Anterior cingulate cortex (tissue), 58 donors: Measurements from ENCODE around the gene NKRF.
A peak's percentile ranks its signal among the peaks of the same experiment; 100 is the strongest.

ENCODE experiments used
- DNase-seq, 58 donors: peaks; one replicate each; lab custom pipeline; 2025; lab: John Stamatoyannopoulos, UW

NKRF gene

DNA sequence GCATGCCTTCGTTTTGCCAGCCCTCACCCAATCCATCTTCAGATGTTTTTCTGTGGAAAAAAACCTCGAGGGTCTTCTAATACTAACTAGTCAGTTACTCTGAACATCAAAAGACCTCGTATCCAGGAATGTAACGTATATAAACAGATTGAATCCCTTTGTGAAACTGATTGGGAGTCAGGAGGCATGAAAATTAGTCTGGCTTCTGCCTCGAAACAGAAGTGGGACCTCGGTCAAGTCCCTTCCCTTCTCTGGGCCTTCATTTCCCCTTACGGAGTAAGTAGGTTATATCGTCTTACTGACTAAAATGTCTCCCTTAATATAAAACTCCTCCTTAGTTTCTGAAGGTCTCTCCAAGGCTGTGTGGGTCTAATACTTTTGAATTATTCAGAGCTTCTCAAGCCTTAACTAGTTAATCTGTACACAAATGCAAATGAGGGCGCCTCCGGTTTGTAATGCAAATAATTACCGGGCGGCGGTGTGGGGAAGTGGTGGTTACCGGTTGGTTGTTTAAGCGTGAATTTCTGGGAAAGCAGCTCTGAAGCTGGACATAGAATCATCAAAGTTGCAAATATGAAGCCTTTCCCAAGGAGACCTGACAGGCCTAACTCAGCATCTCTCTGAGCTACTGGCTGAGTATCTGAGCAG, 11.4 kb upstream of the NKRF start:
- DNase-seq, result no peak

DNA sequence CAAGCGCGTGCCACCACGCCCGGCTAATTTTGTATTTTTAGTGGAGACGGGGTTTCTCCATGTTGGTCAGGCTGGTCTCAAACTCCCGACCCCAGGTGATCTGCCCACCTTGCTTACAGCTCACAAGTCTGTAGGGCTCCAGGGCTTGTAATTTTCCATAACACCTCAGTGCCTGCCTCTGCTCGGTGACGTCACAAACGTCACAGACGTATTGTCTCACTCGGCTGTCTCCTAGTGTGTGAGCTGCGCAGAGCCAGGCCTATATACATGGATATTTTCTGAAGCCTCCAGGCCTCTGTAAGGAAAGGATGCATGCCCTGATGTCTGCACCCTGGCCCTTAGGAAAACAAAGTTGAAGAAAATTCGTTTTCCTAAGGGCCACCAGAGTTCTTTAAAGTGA, 8.6 kb upstream of the NKRF start:
- DNase-seq, result no peak

- DNase-seq, result no peak
These were observed 780 bp upstream of the NKRF start for GRCh38 chrX:119607018-119607389.

DNA sequence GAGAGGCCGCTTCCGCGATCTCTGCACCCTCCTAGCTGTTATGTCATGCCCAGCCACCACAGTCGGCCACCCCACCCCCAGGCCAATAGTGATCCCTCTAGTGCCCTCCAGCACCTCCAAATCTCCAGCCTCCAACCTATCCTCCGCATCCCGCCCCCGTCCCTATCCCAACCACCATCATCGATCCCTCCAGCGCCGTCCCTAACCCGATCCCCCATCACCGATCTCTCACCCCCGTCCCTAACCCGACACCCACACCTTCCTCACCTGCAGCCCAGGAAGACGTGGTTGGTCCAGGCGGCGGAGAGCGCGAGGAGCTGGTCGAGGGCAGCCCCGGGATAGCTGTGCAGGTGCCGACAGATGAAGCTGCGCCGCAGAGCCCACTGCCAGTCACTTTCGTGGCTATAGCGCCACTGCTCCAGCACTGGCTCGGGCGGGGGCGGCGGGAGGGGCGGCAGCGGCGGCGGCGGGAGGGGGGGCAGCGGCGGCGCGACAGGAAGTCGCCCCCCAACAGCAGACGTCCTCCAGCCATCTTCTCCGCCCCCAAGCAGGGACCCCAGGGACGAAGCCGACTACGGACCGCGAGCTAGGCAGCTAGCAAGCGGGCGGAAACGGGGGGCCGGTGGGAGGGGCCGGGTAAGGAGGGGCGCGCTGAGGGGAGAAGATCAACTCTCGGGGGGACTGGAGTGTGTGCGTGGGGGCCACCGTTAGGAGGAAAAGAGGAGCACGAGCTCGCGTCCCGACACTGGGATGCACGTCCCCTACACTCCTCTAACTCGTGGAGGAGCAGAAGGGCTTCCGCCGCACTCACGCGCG, 552 bp downstream of the NKRF start:
- DNase-seq, result peak in 51 of 58 donors; percentile 1 to 60 (median 21)

- DNase-seq, result peak in 3 of 58 donors; percentile 3 to 24 (median 6)
These were observed 1.3 kb downstream of the NKRF start for GRCh38 chrX:119604766-119605463.

GRCh38 chrX:119602701-119603255, 3.4 kb downstream of the NKRF start:
- DNase-seq, result no peak

DNA sequence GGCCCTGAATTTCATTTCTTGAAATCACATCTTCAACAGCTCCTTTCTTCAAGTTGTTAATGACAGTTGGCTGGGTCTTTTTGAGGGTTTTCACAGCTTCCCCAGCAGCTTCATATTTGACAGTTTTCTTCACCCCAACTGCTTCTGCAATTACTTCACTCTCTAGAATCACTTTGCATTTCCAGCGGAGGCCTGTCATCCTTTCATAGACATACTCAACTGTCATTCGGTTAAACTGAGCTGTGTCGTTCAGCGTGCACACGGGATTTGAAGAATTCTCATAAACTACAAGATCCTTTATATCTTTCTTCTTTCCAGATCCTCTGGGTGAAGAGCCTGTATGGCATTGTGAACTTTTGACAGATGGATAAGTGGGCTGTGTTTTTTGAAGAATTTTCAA, 16.4 kb downstream of the NKRF start:
- no peak for DNase-seq

DNA sequence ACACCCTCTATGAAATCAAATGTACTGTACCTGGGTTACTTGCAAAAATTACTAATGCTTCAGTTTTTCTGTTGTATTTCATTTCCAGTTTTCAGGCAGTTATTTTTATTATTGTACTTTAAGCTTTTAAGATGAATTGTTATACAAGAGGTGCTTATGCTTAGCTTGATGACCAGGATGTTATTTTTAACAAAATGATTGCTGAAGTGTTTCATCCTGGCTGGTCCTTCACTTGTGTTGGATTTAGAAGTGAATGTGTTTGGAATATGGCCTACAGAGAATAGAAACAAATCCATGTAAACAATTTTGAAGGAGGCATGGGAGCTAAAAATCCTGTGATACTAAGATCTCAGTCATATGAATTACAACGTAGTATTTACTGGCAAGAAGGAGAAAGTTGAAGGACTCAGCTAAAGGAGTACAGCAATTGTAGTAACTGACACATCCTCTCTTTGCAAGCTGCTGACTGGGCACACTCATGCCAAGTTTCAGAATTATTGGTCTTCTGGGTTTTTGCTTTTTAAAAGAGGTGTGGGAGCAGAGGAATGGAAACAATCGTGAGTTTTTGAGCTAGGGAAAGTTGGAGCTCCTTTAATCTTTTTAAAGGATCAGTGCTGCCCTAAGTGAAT, 22.7 kb downstream of the NKRF start:
- DNase-seq, result no peak

GRCh38 chrX:119579414-119579813, 26.8 kb downstream of the NKRF start:
- DNase-seq, result no peak

- peak; percentile 4 to 83 (median 67) for DNase-seq
These were observed 31.6 kb downstream of the NKRF start, which contains the start of gene UBE2A for GRCh38 chrX:119574394-119575266. Gene UBE2A (plus strand): TSS chrX:119574563. CDS start chrX:119574712, 149 bp downstream.

DNA sequence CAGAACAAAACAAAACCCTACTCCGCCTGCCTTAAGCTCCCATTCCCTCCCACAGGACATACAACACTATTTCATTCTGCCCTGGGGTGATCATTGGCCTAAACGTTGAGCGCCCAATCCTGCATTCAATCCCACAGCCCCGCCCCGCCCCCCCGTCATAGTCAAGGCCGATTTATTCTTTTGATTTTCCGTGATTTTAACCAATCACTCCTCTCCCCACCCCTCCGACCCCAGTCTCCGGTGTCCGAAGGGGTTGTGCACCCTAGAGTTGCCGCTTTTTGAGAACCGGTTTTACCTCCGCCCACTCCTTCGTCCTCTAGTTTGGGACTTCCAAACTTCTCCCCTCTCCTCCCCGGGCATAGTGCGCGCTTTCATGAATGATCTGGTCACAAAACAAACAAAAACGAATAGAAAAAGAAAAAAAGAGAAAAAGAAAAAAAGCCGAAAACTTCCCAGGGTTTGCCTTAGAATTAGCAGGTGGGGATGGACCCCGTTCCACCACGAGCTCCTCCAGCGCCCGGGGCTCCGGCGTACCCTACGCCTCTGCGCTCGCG, 32.3 kb downstream of the NKRF start:
- peak in 29 of 58 donors; percentile 0 to 50 (median 11) for DNase-seq

DNA sequence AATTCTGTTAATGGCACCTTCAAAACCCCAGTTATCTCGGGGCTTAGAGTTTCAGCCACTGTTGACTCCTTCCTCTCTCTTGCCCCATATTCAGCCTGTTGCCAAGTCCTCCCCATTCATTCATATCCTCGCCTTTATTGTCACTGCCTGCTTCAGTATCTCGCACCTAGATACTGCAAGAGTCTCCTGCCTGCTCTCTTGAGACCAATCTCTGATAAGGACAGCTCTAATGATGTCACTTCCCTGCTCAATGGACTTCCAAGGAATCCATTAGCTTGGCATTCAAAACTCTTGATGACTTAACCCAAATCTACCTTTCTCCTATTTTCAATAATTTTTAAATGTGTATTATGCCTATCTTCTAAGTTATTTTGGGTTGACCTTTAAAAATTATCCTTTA, 33.0 kb downstream of the NKRF start:
- DNase-seq, result no peak

DNA sequence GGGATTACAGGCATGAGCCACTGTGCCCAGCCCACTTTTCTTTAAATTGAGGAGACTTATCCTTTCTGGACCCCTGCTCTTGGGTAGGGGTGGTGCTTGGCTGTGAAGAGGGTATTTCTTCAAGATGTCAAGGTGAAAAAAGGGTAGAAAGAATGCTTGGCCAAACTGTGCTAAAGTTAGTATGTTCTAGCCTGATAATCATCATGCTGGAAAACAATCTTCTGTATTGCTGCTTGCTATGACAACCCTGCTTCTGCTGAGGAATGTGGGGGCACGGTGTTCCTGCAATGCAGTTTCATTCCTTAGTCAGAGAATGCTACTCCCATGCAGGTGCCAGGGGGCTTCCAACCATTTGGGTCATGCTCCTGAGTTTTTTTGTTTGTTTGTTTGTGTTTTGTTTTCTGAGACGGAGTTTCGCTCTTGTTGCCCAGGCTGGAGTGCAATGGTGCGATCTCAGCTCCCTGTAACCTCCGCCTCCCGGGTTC, 35.8 kb downstream of the NKRF start:
- DNase-seq, result peak in 5 of 58 donors; percentile 0 to 1 (median 0)

- DNase-seq, result peak; percentile 1 to 82 (median 63)
These were observed 41.0 kb downstream of the NKRF start, which contains the start of gene STEEP1 for GRCh38 chrX:119565107-119565663. Gene STEEP1 (minus strand): TSS chrX:119565409. CDS start chrX:119565355, 54 bp downstream.

DNA sequence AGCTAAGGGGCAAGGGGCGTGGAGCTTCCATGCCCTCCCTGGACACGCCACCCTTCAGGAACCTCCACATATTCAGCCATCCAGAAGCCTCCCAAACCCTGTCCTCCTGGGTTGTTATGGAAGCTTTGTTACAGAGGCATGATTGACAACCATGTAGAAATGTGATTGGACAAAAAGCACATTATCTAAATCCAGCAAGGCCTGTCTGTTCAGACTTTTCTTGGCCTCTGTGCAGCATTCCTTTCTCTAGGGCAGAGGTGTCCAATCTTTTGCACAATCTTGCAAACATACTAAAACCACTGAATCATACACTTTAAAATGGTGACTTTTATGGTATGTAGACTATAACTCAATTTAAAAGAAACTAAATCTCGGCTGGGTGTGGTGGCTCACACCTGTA, 53.7 kb downstream of the NKRF start:
- no peak for DNase-seq

- no peak for DNase-seq
These were observed 56.8 kb downstream of the NKRF start for GRCh38 chrX:119549327-119550016.

DNA sequence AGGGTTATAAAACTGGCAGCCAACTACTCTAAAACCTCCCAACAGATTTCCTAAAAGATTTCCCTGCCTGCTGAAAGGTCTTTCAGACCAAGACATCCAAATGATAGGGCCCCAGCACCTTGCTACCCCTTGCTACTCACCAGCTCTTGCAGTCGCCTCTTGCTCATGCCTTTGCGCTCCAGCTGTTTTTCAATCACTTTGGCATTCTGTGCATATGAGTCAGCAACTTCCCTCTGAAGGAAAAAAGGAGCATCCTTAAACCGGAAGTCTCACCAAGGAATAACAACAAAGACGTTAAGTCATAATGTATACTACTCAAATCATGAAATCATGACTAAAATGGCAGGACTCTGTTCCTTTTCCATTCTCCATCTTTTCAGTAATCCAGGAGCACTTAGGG, 65.0 kb downstream of the NKRF start:
- no peak for DNase-seq

- DNase-seq, result no peak
These were observed 66.4 kb downstream of the NKRF start for GRCh38 chrX:119539872-119540271.
